Activated CD8-positive, alpha-beta T cell treated with anti-CD3 and anti-CD28 coated beads, Interleukin-2, amount 10 ng/mL, durations not matched to agents 7 days and 5 days (primary cell): ENCODE measurements around the gene SLC7A1. TPM values are rescaled to one million over a fixed set of nuclear protein-coding genes. Genes with fewer than 3 reads are reported as not detected.

ENCODE experiments used
- ATAC-seq: fragments of 150-1000 bp; cut with Tn5 transposase; one replicate; pipeline ENCODE4 v1.10.0; 2021; ENCODE audit warnings: moderate library complexity
- CTCF ChIA-PET: fragments of 350-600 bp; sonication (Branson Sonifier 250); formaldehyde crosslinking; loops from one replicate; lab custom pipeline; 2021; ENCODE audit warnings: antibody characterized with exemption; lab: Charles Lee
- POLR2A ChIA-PET: fragments of 350-600 bp; sonication (Branson Sonifier 250); formaldehyde crosslinking; loops from one replicate; lab custom pipeline; 2021; ENCODE audit warnings: antibody characterized with exemption; lab: Charles Lee
- DNase-seq: peaks from one replicate; pipeline ENCODE4 v3.0.0-alpha.2; 2020
- H3K27ac Mint-ChIP-seq: one replicate; pipeline ENCODE4 v1.8.0; 2021; ENCODE audit warnings: mild to moderate bottlenecking, mixed read lengths
- H3K27me3 Mint-ChIP-seq: one replicate; pipeline ENCODE4 v1.8.0; 2021; ENCODE audit warnings: low read depth, mixed read lengths
- H3K36me3 Mint-ChIP-seq: one replicate; pipeline ENCODE4 v1.8.0; 2021; ENCODE audit warnings: low read depth, mixed read lengths
- H3K4me1 Mint-ChIP-seq: one replicate; pipeline ENCODE4 v1.8.0; 2021; ENCODE audit warnings: low read depth, mixed read lengths
- H3K4me3 Mint-ChIP-seq: one replicate; pipeline ENCODE4 v1.8.0; 2021; ENCODE audit warnings: mild to moderate bottlenecking, mixed read lengths
- H3K9me3 Mint-ChIP-seq: one replicate; pipeline ENCODE4 v1.8.0; 2022; ENCODE audit warnings: mixed read lengths; ENCODE audit not compliant: insufficient read depth
- total RNA-seq, 2 experiments: library from RNA; stranded (reverse); gene quantifications; one replicate each; pipeline ENCODE4 v1.2.3, GENCODE V29; 2021

The SLC7A1 gene
- total RNA-seq, 2 experiments from 2014 or later = 72.9 to 78.1 TPM

GRCh38 chr13:29513981-29514719 lies 81.3 kb downstream of the SLC7A1 start:
- no peaks in the 10 kb centered on the region for H3K9me3 Mint-ChIP-seq
- ChIA-PET POLR2A (no interaction called here), CTCF (no interaction called here)
- H3K4me1 Mint-ChIP-seq = peaks cover 3% of the 10 kb centered on the region
- H3K36me3 Mint-ChIP-seq = peaks cover 37% of the 10 kb centered on the region
- no peak overlapping the region for H3K4me3 Mint-ChIP-seq
- H3K27ac Mint-ChIP-seq = no peak overlapping the region
- ATAC-seq = no peak
- H3K27me3 Mint-ChIP-seq = no peaks in the 10 kb centered on the region
- no peak for DNase-seq

- Mint-ChIP-seq H3K27ac (no peak overlapping the region), H3K4me3 (no peak overlapping the region), H3K4me1 (peaks cover 6% of the 10 kb centered on the region), H3K9me3 (no peaks in the 10 kb centered on the region), H3K36me3 (peaks cover 35% of the 10 kb centered on the region), H3K27me3 (no peaks in the 10 kb centered on the region)
- POLR2A ChIA-PET = no interaction called here
- ATAC-seq (no peak), DNase-seq (no peak)
- CTCF ChIA-PET = no interaction called here
These were observed 82.2 kb downstream of the SLC7A1 start for GRCh38 chr13:29513002-29513980.

- no peaks in the 10 kb centered on the region for H3K9me3 Mint-ChIP-seq
- peaks cover 28% of the 10 kb centered on the region for H3K36me3 Mint-ChIP-seq
- H3K4me3 Mint-ChIP-seq = no peak overlapping the region
- peaks cover 6% of the 10 kb centered on the region for H3K4me1 Mint-ChIP-seq
- ChIA-PET POLR2A (no interaction called here), CTCF (no interaction called here)
- ATAC-seq (no peak), DNase-seq (no peak)
- H3K27me3 Mint-ChIP-seq = no peaks in the 10 kb centered on the region
- H3K27ac Mint-ChIP-seq = no peak overlapping the region
These were observed 83.5 kb downstream of the SLC7A1 start for GRCh38 chr13:29511980-29512379.

- ChIA-PET CTCF (no interaction called here), POLR2A (no interaction called here)
- no peak for ATAC-seq
- DNase-seq = no peak
- Mint-ChIP-seq H3K4me3 (no peak overlapping the region), H3K9me3 (no peaks in the 10 kb centered on the region), H3K4me1 (peaks cover 6% of the 10 kb centered on the region), H3K27ac (no peak overlapping the region), H3K36me3 (peaks cover 21% of the 10 kb centered on the region), H3K27me3 (no peaks in the 10 kb centered on the region)
These were observed 84.2 kb downstream of the SLC7A1 start for GRCh38 chr13:29511106-29511796.

- CTCF ChIA-PET = no interaction called here
- no peaks in the 10 kb centered on the region for H3K9me3 Mint-ChIP-seq
- H3K27me3 Mint-ChIP-seq = no peaks in the 10 kb centered on the region
- H3K4me1 Mint-ChIP-seq = peaks cover 6% of the 10 kb centered on the region
- ATAC-seq (no peak), DNase-seq (no peak)
- POLR2A ChIA-PET = no interaction called here
- H3K4me3 Mint-ChIP-seq = no peak overlapping the region
- no peak overlapping the region for H3K27ac Mint-ChIP-seq
- peaks cover 19% of the 10 kb centered on the region for H3K36me3 Mint-ChIP-seq
These were observed 84.8 kb downstream of the SLC7A1 start for GRCh38 chr13:29510651-29511084.

- DNase-seq (no peak), ATAC-seq (no peak)
- H3K27me3 Mint-ChIP-seq = no peaks in the 10 kb centered on the region
- no peaks in the 10 kb centered on the region for H3K9me3 Mint-ChIP-seq
- ChIA-PET POLR2A (no interaction called here), CTCF (interaction anchor here (0.9 kb wide), 1 partner anchor 204 kb away, joined by 3 read pairs; no protein-coding TSS in a partner anchor)
- no peak overlapping the region for H3K4me3 Mint-ChIP-seq
- peaks cover 17% of the 10 kb centered on the region for H3K36me3 Mint-ChIP-seq
- H3K4me1 Mint-ChIP-seq = peaks cover 6% of the 10 kb centered on the region
- H3K27ac Mint-ChIP-seq = no peak overlapping the region
These were observed 85.4 kb downstream of the SLC7A1 start for GRCh38 chr13:29509999-29510589.

GRCh38 chr13:29508876-29509252 lies 86.6 kb downstream of the SLC7A1 start:
- Mint-ChIP-seq H3K36me3 (peaks cover 15% of the 10 kb centered on the region), H3K27ac (peak overlapping the region; percentile 13)
- POLR2A ChIA-PET = interaction anchor here (1.1 to 1.2 kb wide), 2 partner anchors 58 to 205 kb away, joined by 3 to 4 read pairs; no protein-coding TSS in a partner anchor

GRCh38 chr13:29508130-29508875 lies 87.2 kb downstream of the SLC7A1 start:
- Mint-ChIP-seq H3K9me3 (no peaks in the 10 kb centered on the region), H3K4me3 (no peak overlapping the region), H3K4me1 (peaks cover 6% of the 10 kb centered on the region), H3K27me3 (no peaks in the 10 kb centered on the region), H3K27ac (no peak overlapping the region), H3K36me3 (peaks cover 11% of the 10 kb centered on the region)
- ChIA-PET POLR2A (interaction anchor here (0.5 to 1.2 kb wide), 3 partner anchors 51 to 206 kb away, joined by 3 to 4 read pairs (median 3); no protein-coding TSS in a partner anchor), CTCF (interaction anchor here (0.6 to 4.7 kb wide), 39 partner anchors 10 to 606 kb away, joined by 3 to 35 read pairs (median 4); partner anchors contain the start of gene UBL3)
- peak; percentile 79 for ATAC-seq
- peak; percentile 78 for DNase-seq

More at GRCh38 chr13:29508876-29509252, 86.6 kb downstream of the SLC7A1 start:
- H3K27me3 Mint-ChIP-seq = no peaks in the 10 kb centered on the region
- no peak overlapping the region for H3K4me3 Mint-ChIP-seq
- H3K9me3 Mint-ChIP-seq = no peaks in the 10 kb centered on the region
- H3K4me1 Mint-ChIP-seq = peaks cover 6% of the 10 kb centered on the region
- DNase-seq (no peak), ATAC-seq (no peak)
- CTCF ChIA-PET = interaction anchor here (0.6 to 4.7 kb wide), 32 partner anchors 10 to 605 kb away, joined by 3 to 35 read pairs (median 4); partner anchors contain the start of gene UBL3

- CTCF ChIA-PET = interaction anchor here (0.6 to 4.7 kb wide), 18 partner anchors 10 to 607 kb away, joined by 3 to 35 read pairs (median 4); no protein-coding TSS in a partner anchor
- Mint-ChIP-seq H3K27me3 (peaks cover 6% of the 10 kb centered on the region), H3K36me3 (peaks cover 8% of the 10 kb centered on the region), H3K27ac (no peak overlapping the region), H3K4me1 (peaks cover 7% of the 10 kb centered on the region), H3K9me3 (no peaks in the 10 kb centered on the region), H3K4me3 (no peak overlapping the region)
- DNase-seq = no peak
- ATAC-seq = no peak
- POLR2A ChIA-PET = no interaction called here
These were observed 88.1 kb downstream of the SLC7A1 start for GRCh38 chr13:29507356-29507755.

- H3K9me3 Mint-ChIP-seq = no peaks in the 10 kb centered on the region
- peaks cover 3% of the 10 kb centered on the region for H3K36me3 Mint-ChIP-seq
- peaks cover 11% of the 10 kb centered on the region for H3K27me3 Mint-ChIP-seq
- DNase-seq = no peak
- H3K27ac Mint-ChIP-seq = no peak overlapping the region
- ChIA-PET CTCF (interaction anchor here (3.3 to 4.7 kb wide), 3 partner anchors 8 to 608 kb away, joined by 28 to 35 read pairs (median 34); no protein-coding TSS in a partner anchor), POLR2A (no interaction called here)
- H3K4me3 Mint-ChIP-seq = no peak overlapping the region
- ATAC-seq = no peak
- peaks cover 7% of the 10 kb centered on the region for H3K4me1 Mint-ChIP-seq
These were observed 89.5 kb downstream of the SLC7A1 start for GRCh38 chr13:29505950-29506349.
